NCI-H82 (cell line): Measurements from ENCODE around the gene GRIK5.

ENCODE experiments used
- DNase-seq: peaks from one replicate; lab custom pipeline; 2025; lab: John Stamatoyannopoulos, UW

GRIK5 gene

DNA sequence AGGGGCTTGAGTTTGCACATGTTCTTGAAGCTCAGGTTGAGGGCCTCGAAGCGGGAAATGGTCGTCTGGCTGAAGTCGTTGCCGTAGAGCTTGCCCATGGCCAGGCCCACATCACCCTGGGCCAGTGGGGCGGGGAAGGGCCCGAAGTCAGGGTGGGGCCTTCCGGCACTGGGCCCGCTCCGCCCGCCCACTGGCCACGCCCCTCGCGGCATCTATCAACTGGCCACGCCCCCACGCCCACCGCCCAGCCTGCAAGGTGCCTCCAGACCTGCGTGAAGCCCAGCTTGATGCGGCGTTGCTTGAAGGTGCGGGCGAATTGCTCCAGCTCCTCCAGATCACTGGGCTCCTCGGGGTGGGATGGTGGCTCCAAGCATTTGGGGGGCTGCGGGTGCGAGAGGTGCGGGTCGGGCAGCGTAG lies 25.8 kb upstream of the GRIK5 start:
- peak; percentile 89 for DNase-seq

GRCh38 chr19:42095142-42095813 lies 25.3 kb upstream of the GRIK5 start:
- DNase-seq: no peak

GRCh38 chr19:42093926-42094325 lies 23.9 kb upstream of the GRIK5 start:
- DNase-seq: peak; percentile 66

- no peak for DNase-seq
Observed at GRCh38 chr19:42093505-42093904, 23.5 kb upstream of the GRIK5 start.

DNA sequence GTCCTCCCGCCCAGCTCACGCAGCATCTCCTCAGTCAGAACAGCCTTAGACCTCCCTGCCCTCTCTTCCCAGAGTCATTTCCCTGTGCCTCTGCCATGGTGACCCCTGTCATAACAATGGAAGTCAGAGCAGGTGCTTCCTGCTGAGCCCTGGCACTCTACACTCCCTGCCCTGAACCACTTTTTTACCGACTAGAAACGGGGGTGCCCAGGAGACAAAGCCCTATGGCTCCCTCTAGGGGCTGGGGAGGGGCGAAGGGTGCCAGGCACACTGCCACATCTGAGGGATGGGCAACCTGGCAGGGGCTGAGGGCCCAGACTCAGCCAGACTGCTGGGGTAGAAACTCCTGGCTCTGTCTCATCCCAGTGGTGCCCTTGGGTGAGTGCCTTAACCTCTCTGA lies 22.3 kb upstream of the GRIK5 start:
- peak; percentile 82 for DNase-seq

GRCh38 chr19:42091742-42092141 lies 21.7 kb upstream of the GRIK5 start:
- DNase-seq: no peak

GRCh38 chr19:42091300-42091699 lies 21.3 kb upstream of the GRIK5 start:
- no peak for DNase-seq

DNA sequence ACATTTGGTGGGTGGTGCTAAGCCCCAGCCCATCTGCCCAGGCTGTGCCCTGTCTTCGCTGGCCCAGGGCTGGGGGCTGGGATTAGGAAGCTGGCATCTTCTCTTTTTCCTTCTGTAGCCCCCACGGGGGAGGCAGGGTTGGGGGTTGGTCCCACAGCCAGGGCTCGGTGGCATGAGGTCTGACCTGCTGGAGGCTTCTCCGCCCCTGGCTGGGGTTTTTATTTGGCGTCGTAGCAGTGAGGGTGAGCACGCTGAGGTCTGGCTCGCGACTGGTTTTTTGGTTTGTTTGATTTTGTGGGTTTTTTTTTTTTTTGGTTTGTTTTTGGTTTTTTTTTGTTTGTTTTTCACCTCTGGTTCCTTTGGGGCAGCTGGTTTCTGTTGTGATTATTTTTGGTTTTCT lies 20.7 kb upstream of the GRIK5 start:
- DNase-seq: peak; percentile 57

- DNase-seq: no peak
Observed at GRCh38 chr19:42089772-42090171, 19.8 kb upstream of the GRIK5 start.

DNA sequence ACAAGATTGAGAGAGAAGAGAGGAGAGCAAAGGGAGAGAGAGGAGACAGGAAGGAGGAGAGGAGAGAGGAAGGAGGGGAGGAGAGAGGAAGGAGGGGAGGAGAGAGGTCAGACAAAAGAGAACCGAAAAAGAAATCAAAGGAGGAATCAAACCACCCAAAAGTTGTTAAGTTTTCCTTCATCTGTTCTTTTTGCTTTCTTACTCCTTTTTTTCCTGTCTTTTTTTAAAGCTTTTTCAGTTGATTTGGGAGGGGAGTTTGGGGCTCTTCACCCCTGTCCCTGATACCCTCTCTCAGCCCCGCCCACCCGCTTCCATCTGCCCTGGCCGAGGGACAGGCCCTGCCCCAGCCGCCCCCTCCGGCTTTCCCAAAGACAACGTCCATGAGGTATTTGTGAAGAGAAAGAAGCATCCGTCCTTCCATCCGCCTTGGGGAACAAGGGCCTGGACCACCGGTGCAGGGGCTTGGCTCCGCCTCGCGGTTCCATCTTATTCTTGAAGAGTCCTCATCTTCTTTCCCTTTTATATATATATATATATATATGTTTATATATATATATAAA lies 19.3 kb upstream of the GRIK5 start:
- no peak for DNase-seq

DNA sequence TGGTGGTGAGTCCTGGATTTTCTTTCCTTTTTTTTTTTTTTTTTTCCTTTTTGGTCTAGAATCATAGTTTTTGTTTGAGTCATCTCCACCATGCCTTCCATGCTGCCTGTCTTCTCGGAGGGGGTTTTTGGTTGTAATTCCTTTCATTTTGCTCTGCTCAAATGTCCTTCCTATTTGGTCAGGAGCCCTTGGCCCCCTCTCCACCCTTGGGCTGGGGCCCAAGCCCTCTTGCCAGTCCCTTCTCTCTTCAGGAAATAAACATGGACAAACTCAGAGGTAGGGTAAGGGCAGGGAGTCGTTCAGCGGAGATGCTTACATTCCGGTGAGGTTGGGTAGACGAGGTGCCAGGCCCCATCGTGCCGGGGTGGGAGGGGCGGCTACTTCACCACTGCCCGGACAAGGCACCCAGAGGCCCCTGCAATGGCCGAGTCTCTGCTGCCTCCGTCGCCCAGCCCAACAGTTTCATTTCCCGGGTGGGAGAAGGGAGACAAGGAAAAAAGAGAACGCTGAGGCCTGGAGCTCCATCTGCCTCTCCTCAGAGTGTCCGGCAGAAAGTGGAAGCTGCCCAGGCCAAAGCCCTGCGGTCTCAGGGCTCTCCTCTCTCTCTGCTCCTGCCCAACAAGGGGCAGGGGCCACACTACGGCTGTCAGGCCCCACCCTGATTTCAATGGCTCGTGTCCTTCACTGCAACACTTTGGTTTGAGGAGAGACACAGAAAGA lies 18.6 kb upstream of the GRIK5 start:
- DNase-seq: no peak

DNA sequence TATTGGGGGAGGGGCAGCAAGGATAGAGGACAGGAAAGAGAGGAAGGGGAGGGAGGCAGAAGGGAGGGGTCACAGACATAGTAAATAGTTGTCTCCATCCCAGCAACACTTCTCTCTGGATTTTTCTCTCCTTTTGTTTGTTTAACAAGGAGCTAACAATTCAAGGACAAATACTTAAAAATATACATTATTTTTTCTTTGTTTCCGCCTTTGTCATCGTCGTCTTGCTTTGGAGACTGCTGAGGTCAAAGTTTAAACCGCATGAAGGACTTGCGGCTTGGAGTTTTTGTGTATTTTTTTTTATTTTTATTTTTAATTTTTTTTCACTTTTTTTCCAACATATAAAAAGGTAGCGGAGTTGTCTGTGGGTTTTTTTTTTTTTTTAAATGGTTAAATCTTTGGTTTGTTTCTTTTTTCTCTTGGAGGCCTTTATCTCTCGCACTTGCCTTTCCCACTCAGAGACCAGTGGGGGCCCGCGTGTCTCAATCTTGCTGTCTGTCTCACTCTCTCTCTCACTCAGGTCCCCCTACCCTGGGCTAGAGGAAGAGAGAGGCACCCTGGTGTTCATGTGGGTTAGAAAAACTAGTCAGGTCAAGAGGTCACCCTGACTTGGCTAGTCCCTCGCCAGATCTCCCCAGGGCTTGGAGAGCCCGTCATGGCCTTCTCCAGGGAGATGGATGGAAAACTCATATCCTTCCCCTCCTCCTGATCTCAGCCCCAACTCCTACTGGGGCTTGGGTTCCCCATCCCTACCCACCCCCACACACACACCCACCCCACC lies 17.0 kb upstream of the GRIK5 start:
- no peak for DNase-seq

- DNase-seq: no peak
Observed at GRCh38 chr19:42086188-42086736, 16.3 kb upstream of the GRIK5 start.

DNA sequence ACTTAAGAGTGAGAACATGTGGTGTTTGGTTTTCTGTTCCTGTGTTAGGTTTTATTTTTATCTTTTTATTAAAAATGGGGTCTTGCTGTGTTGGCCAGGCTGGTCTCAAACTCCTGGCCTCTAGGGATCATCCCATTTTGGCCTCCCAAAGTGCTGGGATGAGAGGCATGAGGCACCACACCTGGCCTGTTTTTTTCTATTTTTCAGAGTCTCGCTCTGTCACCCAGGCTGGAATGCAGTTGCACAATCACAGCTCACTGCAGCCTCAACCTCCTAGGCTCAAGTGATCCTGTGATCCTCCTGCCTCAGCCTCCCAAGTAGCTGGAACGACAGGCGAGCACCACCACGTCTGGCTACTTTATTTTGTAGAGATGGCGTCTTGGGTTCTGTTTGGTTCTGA lies 13.5 kb upstream of the GRIK5 start:
- DNase-seq: no peak

- DNase-seq: peak; percentile 73
Observed at GRCh38 chr19:42081584-42082203, 11.7 kb upstream of the GRIK5 start.

DNA sequence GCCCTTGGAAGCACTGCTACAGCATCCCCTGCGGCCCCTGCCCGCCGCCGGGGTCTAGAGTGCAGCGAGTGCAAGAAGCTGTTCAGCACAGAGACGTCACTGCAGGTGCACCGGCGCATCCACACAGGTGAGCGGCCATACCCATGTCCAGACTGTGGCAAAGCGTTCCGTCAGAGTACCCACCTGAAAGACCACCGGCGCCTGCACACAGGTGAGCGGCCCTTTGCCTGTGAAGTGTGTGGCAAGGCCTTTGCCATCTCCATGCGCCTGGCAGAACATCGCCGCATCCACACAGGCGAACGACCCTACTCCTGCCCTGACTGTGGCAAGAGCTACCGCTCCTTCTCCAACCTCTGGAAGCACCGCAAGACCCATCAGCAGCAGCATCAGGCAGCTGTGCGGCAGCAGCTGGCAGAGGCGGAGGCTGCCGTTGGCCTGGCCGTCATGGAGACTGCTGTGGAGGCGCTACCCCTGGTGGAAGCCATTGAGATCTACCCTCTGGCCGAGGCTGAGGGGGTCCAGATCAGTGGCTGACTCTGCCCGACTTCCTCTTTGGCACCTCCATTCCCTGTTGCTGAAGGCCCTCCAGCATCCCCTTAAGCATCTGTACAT lies 10.9 kb upstream of the GRIK5 start:
- no peak for DNase-seq

GRCh38 chr19:42079886-42080763 lies 10.1 kb upstream of the GRIK5 start:
- DNase-seq: no peak

GRCh38 chr19:42079276-42079669 lies 9.3 kb upstream of the GRIK5 start:
- no peak for DNase-seq

GRCh38 chr19:42078538-42079275 lies 8.7 kb upstream of the GRIK5 start:
- DNase-seq: no peak

DNA sequence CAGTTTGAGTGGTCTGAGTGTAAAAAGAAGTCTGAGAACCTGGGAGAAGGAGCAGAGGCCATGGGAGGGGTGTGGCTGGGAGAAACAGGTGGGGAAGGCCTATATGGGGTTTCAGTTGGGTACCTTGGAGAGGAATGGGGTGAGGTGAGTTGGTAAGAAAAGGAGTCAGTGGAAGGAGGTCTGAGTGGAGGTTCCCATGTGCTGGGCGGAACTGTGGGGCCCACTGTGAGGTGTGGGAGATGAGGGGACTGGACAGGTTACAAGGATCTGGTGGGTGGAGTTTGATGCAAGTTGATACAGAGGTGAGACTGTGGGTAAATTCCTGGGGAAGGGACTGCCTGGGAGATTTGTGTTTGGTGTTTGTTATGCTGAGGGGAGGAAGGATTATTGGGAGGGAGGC lies 8.1 kb upstream of the GRIK5 start:
- DNase-seq: no peak
